Measurements from ENCODE around the gene WASHC4.

The WASHC4 gene

DNA sequence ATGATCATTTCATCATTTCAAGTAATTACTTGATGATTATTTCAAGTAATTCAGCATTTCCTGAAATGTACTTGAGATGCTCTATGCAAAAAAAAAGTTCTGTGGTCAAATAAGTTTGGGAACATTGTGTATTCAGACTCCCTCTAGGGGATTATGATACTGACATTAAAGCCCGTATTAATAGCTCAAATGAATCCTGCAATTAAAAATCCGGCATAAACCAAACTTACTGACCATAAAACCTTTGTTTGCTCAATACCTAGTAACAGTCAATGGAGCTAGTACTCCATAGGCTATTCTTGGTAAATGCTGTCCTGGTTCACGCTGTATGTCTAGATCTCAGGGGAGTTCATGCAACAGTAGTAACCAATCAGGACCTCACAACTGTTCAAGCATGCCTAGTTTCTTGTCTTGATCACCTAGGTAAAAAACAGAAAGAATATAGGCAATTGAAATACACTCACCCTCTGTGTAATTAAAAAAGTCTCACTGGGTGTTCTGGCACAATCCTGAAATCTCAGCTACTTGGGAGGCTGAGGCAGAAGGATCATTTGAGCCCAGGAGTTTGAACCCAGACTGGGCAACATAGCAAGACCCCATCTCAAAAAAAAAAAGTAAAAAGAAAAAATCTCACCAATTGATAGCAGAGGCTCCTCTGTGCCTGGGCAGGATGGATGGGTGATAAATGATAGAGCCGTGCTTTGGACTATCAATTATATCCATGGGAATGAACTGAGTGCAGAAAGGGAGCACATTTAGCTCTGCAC, 37.4 kb upstream of the WASHC4 start:
- Histone ChIP-seq H3K4me3 (ENCODE audit: severe bottlenecking) (no peak overlapping the region), H3K9me3 (ENCODE audit: severe bottlenecking) (no peaks in the 10 kb centered on the region), H3K27ac (ENCODE audit: poor library complexity, severe bottlenecking) (no peak overlapping the region), H3K36me3 (ENCODE audit: low read depth) (no peaks in the 10 kb centered on the region), H3K4me1 (ENCODE audit: insufficient read depth, poor library complexity, severe bottlenecking) (no peaks in the 10 kb centered on the region), H3K27me3 (ENCODE audit: insufficient read depth, poor library complexity, severe bottlenecking) (no peaks in the 10 kb centered on the region)
- no peak for DNase-seq (ENCODE audit: low spot score)
- ATAC-seq (ENCODE audit: low read depth) = no peak
- no peak for TF ChIP-seq CTCF (IDR thresholded peaks at IDR 0.05; ENCODE audit: poor library complexity, severe bottlenecking)

- no peak overlapping the region for H3K4me3 ChIP-seq (ENCODE audit: severe bottlenecking)
- no peaks in the 10 kb centered on the region for H3K36me3 ChIP-seq (ENCODE audit: low read depth)
- DNase-seq (ENCODE audit: low spot score) (no peak), ATAC-seq (ENCODE audit: low read depth) (no peak)
- TF ChIP-seq CTCF (IDR thresholded peaks at IDR 0.05; ENCODE audit: poor library complexity, severe bottlenecking) = no peak
- no peaks in the 10 kb centered on the region for H3K4me1 ChIP-seq (ENCODE audit: insufficient read depth, poor library complexity, severe bottlenecking)
- H3K9me3 ChIP-seq (ENCODE audit: severe bottlenecking) = no peaks in the 10 kb centered on the region
- H3K27ac ChIP-seq (ENCODE audit: poor library complexity, severe bottlenecking) = no peak overlapping the region
- H3K27me3 ChIP-seq (ENCODE audit: insufficient read depth, poor library complexity, severe bottlenecking) = no peaks in the 10 kb centered on the region
Measured at GRCh38 chr12:105071981-105072380, 35.5 kb upstream of the WASHC4 start.

GRCh38 chr12:105072888-105073488, 34.5 kb upstream of the WASHC4 start:
- DNase-seq (ENCODE audit: low spot score) = no peak
- no peak for ATAC-seq (ENCODE audit: low read depth)
- Histone ChIP-seq H3K4me1 (ENCODE audit: insufficient read depth, poor library complexity, severe bottlenecking) (no peaks in the 10 kb centered on the region), H3K4me3 (ENCODE audit: severe bottlenecking) (no peak overlapping the region), H3K27me3 (ENCODE audit: insufficient read depth, poor library complexity, severe bottlenecking) (no peaks in the 10 kb centered on the region), H3K27ac (ENCODE audit: poor library complexity, severe bottlenecking) (no peak overlapping the region), H3K36me3 (ENCODE audit: low read depth) (no peaks in the 10 kb centered on the region), H3K9me3 (ENCODE audit: severe bottlenecking) (no peaks in the 10 kb centered on the region)
- no peak for TF ChIP-seq CTCF (IDR thresholded peaks at IDR 0.05; ENCODE audit: poor library complexity, severe bottlenecking)

GRCh38 chr12:105076098-105076497, 31.4 kb upstream of the WASHC4 start:
- ATAC-seq (ENCODE audit: low read depth) (no peak), DNase-seq (ENCODE audit: low spot score) (no peak)
- H3K9me3 ChIP-seq (ENCODE audit: severe bottlenecking) = no peaks in the 10 kb centered on the region
- no peaks in the 10 kb centered on the region for H3K36me3 ChIP-seq (ENCODE audit: low read depth)
- no peak overlapping the region for H3K4me3 ChIP-seq (ENCODE audit: severe bottlenecking)
- TF ChIP-seq CTCF (IDR thresholded peaks at IDR 0.05; ENCODE audit: poor library complexity, severe bottlenecking) = no peak
- H3K4me1 ChIP-seq (ENCODE audit: insufficient read depth, poor library complexity, severe bottlenecking) = no peaks in the 10 kb centered on the region
- no peak overlapping the region for H3K27ac ChIP-seq (ENCODE audit: poor library complexity, severe bottlenecking)
- H3K27me3 ChIP-seq (ENCODE audit: insufficient read depth, poor library complexity, severe bottlenecking) = no peaks in the 10 kb centered on the region

DNA sequence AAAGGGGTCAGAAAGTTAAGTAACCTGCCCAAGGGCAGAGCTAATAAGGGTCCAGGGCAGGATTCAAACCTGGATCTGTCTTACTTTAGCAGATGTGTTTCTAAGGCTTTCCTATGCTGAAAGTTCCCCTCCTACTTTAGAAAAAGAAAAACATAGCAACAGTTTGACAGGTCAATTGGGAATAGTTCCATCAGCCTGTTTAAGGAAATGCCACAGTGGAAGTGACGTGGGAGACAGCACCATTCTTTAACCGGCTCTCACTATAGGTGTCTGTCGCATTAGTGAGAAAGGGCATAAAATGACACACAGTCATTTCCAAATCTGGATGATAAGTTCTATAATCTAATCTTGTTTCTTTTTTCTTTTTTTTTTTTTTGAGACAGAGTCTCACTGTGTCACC, 30.6 kb upstream of the WASHC4 start:
- no peaks in the 10 kb centered on the region for H3K27me3 ChIP-seq (ENCODE audit: insufficient read depth, poor library complexity, severe bottlenecking)
- DNase-seq (ENCODE audit: low spot score) (no peak), ATAC-seq (ENCODE audit: low read depth) (no peak)
- no peak for TF ChIP-seq CTCF (IDR thresholded peaks at IDR 0.05; ENCODE audit: poor library complexity, severe bottlenecking)
- no peak overlapping the region for H3K27ac ChIP-seq (ENCODE audit: poor library complexity, severe bottlenecking)
- H3K9me3 ChIP-seq (ENCODE audit: severe bottlenecking) = no peaks in the 10 kb centered on the region
- no peak overlapping the region for H3K4me3 ChIP-seq (ENCODE audit: severe bottlenecking)
- no peaks in the 10 kb centered on the region for H3K4me1 ChIP-seq (ENCODE audit: insufficient read depth, poor library complexity, severe bottlenecking)
- no peaks in the 10 kb centered on the region for H3K36me3 ChIP-seq (ENCODE audit: low read depth)
